ENCODE data around the gene ADD3.

ADD3 gene

GRCh38 chr10:110006358-110007160, 1.2 kb upstream of the ADD3 start:
- DNase-seq, result no peak

- no peak for DNase-seq
Observed at GRCh38 chr10:110007161-110007700, 553 bp upstream of the ADD3 start.

- no peak for DNase-seq
Observed at GRCh38 chr10:110008518-110009339, 945 bp downstream of the ADD3 start.

GRCh38 chr10:110009736-110010475, 2.1 kb downstream of the ADD3 start:
- no peak for DNase-seq

GRCh38 chr10:110010486-110011378, 2.9 kb downstream of the ADD3 start:
- no peak for DNase-seq

GRCh38 chr10:110011681-110012080, 3.9 kb downstream of the ADD3 start:
- no peak for DNase-seq

- DNase-seq, result no peak
Observed at GRCh38 chr10:110013630-110014293, 6.0 kb downstream of the ADD3 start.

- no peak for DNase-seq
Observed at GRCh38 chr10:110016039-110016438, 8.3 kb downstream of the ADD3 start.

- DNase-seq, result no peak
Observed at GRCh38 chr10:110017052-110017451, 9.3 kb downstream of the ADD3 start.

- no peak for DNase-seq
Observed at GRCh38 chr10:110017907-110018306, 10.1 kb downstream of the ADD3 start.

GRCh38 chr10:110020265-110020664, 12.5 kb downstream of the ADD3 start:
- no peak for DNase-seq

- DNase-seq, result no peak
Observed at GRCh38 chr10:110022716-110023504, 15.1 kb downstream of the ADD3 start.

- no peak for DNase-seq
Observed at GRCh38 chr10:110023785-110024465, 16.1 kb downstream of the ADD3 start.

GRCh38 chr10:110029450-110029849, 21.7 kb downstream of the ADD3 start:
- no peak for DNase-seq

GRCh38 chr10:110032801-110033700, 25.3 kb downstream of the ADD3 start:
- DNase-seq, result no peak

GRCh38 chr10:110033701-110034235, 26.0 kb downstream of the ADD3 start:
- DNase-seq, result no peak

- no peak for DNase-seq
Observed at GRCh38 chr10:110034596-110034995, 26.8 kb downstream of the ADD3 start.

- no peak for DNase-seq
Observed at GRCh38 chr10:110035070-110035921, 27.5 kb downstream of the ADD3 start.
